Suppressor macrophage treated with lipopolysaccharide for 1 hour (primary cell): Measurements from ENCODE around the gene UBE2G2.
"Not testable (repeated sequence)": the region's sequence is repeated elsewhere in the genome, so short reads cannot be mapped to it uniquely, and the experiment has no call there.

Source experiments
- DNase-seq, 3 donors: peaks; one replicate each; pipeline ENCODE4 v3.0.0-alpha.2; 2020 to 2022

The UBE2G2 gene

GRCh38 chr21:44835647-44835973 is 34.0 kb upstream of the UBE2G2 start:
- no peak for DNase-seq

GRCh38 chr21:44834951-44835646 is 33.5 kb upstream of the UBE2G2 start:
- DNase-seq = no peak

- DNase-seq = no peak
Measured at GRCh38 chr21:44834231-44834950, 32.8 kb upstream of the UBE2G2 start.

GRCh38 chr21:44833663-44834062 is 32.0 kb upstream of the UBE2G2 start:
- DNase-seq = no peak

- DNase-seq = not testable (repeated sequence)
Measured at GRCh38 chr21:44832516-44833255, 31.1 kb upstream of the UBE2G2 start.

- no peak for DNase-seq
Measured at GRCh38 chr21:44831227-44831860, 29.7 kb upstream of the UBE2G2 start.

GRCh38 chr21:44829507-44830092 is 28.0 kb upstream of the UBE2G2 start:
- no peak for DNase-seq

GRCh38 chr21:44828362-44829056 is 26.9 kb upstream of the UBE2G2 start:
- DNase-seq = no peak

- DNase-seq = peak in 2 of 3 donors; percentile 34
Measured at GRCh38 chr21:44823179-44823660, 21.6 kb upstream of the UBE2G2 start.

- no peak for DNase-seq
Measured at GRCh38 chr21:44822484-44823178, 21.0 kb upstream of the UBE2G2 start.

- no peak for DNase-seq
Measured at GRCh38 chr21:44820851-44821250, 19.2 kb upstream of the UBE2G2 start.

- no peak for DNase-seq
Measured at GRCh38 chr21:44819283-44820243, 17.9 kb upstream of the UBE2G2 start.

- no peak for DNase-seq
Measured at GRCh38 chr21:44818640-44819011, 17.0 kb upstream of the UBE2G2 start.

- DNase-seq = peak; percentile 89 to 96 (median 94)
Measured at GRCh38 chr21:44817914-44818639, 16.5 kb upstream of the UBE2G2 start, which contains the start of gene SUMO3. TSS of gene SUMO3 (minus strand) at chr21:44818062. CDS start at chr21:44817968, 94 bp downstream.

GRCh38 chr21:44817506-44817880 is 15.9 kb upstream of the UBE2G2 start:
- peak; percentile 93 to 98 (median 96) for DNase-seq

- no peak for DNase-seq
Measured at GRCh38 chr21:44816761-44817505, 15.3 kb upstream of the UBE2G2 start.

- DNase-seq = no peak
Measured at GRCh38 chr21:44815852-44816628, 14.4 kb upstream of the UBE2G2 start.

- DNase-seq = no peak
Measured at GRCh38 chr21:44815225-44815624, 13.6 kb upstream of the UBE2G2 start.
